OCI-LY3 (cell line): ENCODE measurements around the gene CTNS.

Experiments used
- H2AFZ ChIP-seq: fragments of 200-600, 300-600 bp; shearing (Covaris generic); 2 replicates; pipeline ENCODE4 v1.6.0; 2014; ENCODE audit warnings: antibody characterized with exemption, low read depth, low read length
- H3K27ac ChIP-seq: fragments of 200-600, 300-600 bp; sonication (generic); 2 replicates; pipeline ENCODE4 v1.5.1; 2014; ENCODE audit warnings: mild to moderate bottlenecking, low read length, moderate library complexity, mixed read lengths
- H3K27me3 ChIP-seq: fragments of 200-600, 300-600 bp; sonication (generic); 2 replicates; pipeline ENCODE4 v1.6.1; 2014; ENCODE audit warnings: low read depth, low read length, mixed read lengths
- H3K36me3 ChIP-seq: fragments of 200-600, 300-600 bp; sonication (generic); replicated peaks from 2 replicates; pipeline ENCODE3; 2014; ENCODE audit warnings: low read depth, low read length, mixed read lengths
- H3K4me1 ChIP-seq: fragments of 300-600, 200-600 bp; sonication (generic); 2 replicates; pipeline ENCODE4 v1.6.1; 2014; ENCODE audit warnings: low read length, mixed read lengths
- H3K4me2 ChIP-seq: fragments of 200-600, 300-600 bp; sonication (generic); 2 replicates; pipeline ENCODE4 v1.6.1; 2014; ENCODE audit warnings: low read length, mixed read lengths
- H3K4me3 ChIP-seq: fragments of 300-600, 200-600 bp; sonication (generic); 2 replicates; pipeline ENCODE4 v1.5.1; 2014; ENCODE audit warnings: antibody characterized with exemption, mild to moderate bottlenecking, low read length, moderate library complexity
- H3K79me2 ChIP-seq: fragments of 300-600, 200-600 bp; shearing (Covaris generic); 2 replicates; pipeline ENCODE4 v1.6.1; 2014; ENCODE audit warnings: mild to moderate bottlenecking, low read length, mixed read lengths
- H3K9ac ChIP-seq: fragments of 300-600, 200-600 bp; shearing (Covaris generic); 2 replicates; pipeline ENCODE4 v1.6.0; 2014; ENCODE audit warnings: mild to moderate bottlenecking, low read length, moderate library complexity
- H3K9me3 ChIP-seq: fragments of 200-600, 300-600 bp; shearing (Covaris generic); 2 replicates; pipeline ENCODE4 v1.6.1; 2014; ENCODE audit warnings: low read length, mixed read lengths; ENCODE audit not compliant: insufficient read depth
- H4K20me1 ChIP-seq: fragments of 200-600, 300-600 bp; sonication (generic); 2 replicates; pipeline ENCODE4 v1.6.1; 2016; ENCODE audit warnings: low read length, mixed read lengths; ENCODE audit not compliant: insufficient read depth
- CTCF ChIP-seq: fragments of 200-600, 300-600 bp; sonication (generic); IDR thresholded peaks from 2 replicates; pipeline ENCODE4 v1.5.1; 2014; ENCODE audit warnings: antibody characterized with exemption, low read length, low read depth
- EZH2phosphoT487 ChIP-seq: fragments of 200-600 bp; shearing (Covaris generic); IDR thresholded peaks from 2 replicates; pipeline ENCODE4 v1.6.1; 2018; ENCODE audit warnings: antibody characterized with exemption, mixed run types, low read depth

The CTNS gene

GRCh38 chr17:3592216-3592860, 44.2 kb upstream of the CTNS start:
- H3K4me3 ChIP-seq: no peak overlapping the region
- H4K20me1 ChIP-seq: no peaks in the 10 kb centered on the region
- no peak for TF ChIP-seq EZH2phosphoT487
- TF ChIP-seq CTCF: no peak
- H3K27me3 ChIP-seq: no peaks in the 10 kb centered on the region
- H3K79me2 ChIP-seq: no peaks in the 10 kb centered on the region
- no peak overlapping the region for H3K4me2 ChIP-seq
- H3K9me3 ChIP-seq: no peaks in the 10 kb centered on the region
- H3K4me1 ChIP-seq: no peaks in the 10 kb centered on the region
- no peak overlapping the region for H3K9ac ChIP-seq
- no peaks in the 10 kb centered on the region for H3K36me3 ChIP-seq
- no peak overlapping the region for H2AFZ ChIP-seq
- no peak overlapping the region for H3K27ac ChIP-seq

GRCh38 chr17:3593384-3593783, 43.2 kb upstream of the CTNS start:
- no peaks in the 10 kb centered on the region for H3K27me3 ChIP-seq
- H3K4me2 ChIP-seq: no peak overlapping the region
- H3K4me1 ChIP-seq: no peaks in the 10 kb centered on the region
- H3K79me2 ChIP-seq: no peaks in the 10 kb centered on the region
- H4K20me1 ChIP-seq: no peaks in the 10 kb centered on the region
- H3K9ac ChIP-seq: no peak overlapping the region
- no peak overlapping the region for H3K27ac ChIP-seq
- H3K36me3 ChIP-seq: no peaks in the 10 kb centered on the region
- H3K4me3 ChIP-seq: no peak overlapping the region
- H3K9me3 ChIP-seq: no peaks in the 10 kb centered on the region
- no peak overlapping the region for H2AFZ ChIP-seq
- TF ChIP-seq CTCF (no peak), EZH2phosphoT487 (no peak)

DNA sequence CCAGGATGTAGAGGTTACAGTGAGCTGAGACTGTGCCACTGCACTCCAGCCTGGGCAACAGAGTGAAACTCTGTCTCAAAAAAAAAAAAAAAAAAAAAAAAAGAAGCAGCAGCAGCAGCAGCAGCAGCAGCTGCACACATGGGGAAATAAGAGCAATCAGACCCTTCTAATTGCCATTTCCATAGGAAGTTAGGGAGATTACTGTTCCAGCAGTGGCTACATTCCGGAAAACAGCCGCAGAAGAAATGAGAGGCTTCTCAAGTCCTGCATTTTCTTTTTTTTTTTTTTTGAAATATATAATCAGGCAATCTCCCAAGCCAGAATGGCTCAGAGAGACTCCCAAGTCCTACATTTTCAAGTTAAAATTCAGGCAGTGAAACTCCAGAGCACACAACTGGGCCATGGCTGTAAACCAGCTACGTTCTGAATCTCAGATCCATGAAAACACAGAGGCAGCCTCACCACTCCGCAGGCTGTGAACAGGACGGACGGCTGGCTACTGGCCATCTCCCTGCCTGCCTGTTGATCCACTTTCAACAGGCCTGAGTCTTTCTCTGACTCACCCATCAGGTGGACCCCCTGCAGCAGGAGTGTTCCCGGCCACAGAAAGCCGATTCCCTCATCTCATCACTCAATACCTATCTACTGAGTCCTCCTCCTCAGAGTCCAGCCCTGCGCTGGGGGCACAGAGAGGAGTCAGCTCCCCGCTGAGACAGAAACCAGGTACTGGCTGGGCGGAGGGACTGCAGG, 42.3 kb upstream of the CTNS start:
- Histone ChIP-seq H3K9ac (no peak overlapping the region), H3K27ac (no peak overlapping the region), H3K4me1 (no peaks in the 10 kb centered on the region), H3K4me2 (no peak overlapping the region), H3K27me3 (no peaks in the 10 kb centered on the region), H2AFZ (no peak overlapping the region), H3K9me3 (no peaks in the 10 kb centered on the region), H3K36me3 (no peaks in the 10 kb centered on the region), H3K4me3 (no peak overlapping the region), H3K79me2 (no peaks in the 10 kb centered on the region), H4K20me1 (no peaks in the 10 kb centered on the region)
- no peak for TF ChIP-seq EZH2phosphoT487
- TF ChIP-seq CTCF: no peak

- no peak overlapping the region for H3K4me2 ChIP-seq
- H2AFZ ChIP-seq: no peak overlapping the region
- H3K79me2 ChIP-seq: no peaks in the 10 kb centered on the region
- H3K4me1 ChIP-seq: no peaks in the 10 kb centered on the region
- no peaks in the 10 kb centered on the region for H4K20me1 ChIP-seq
- H3K27me3 ChIP-seq: no peaks in the 10 kb centered on the region
- H3K4me3 ChIP-seq: no peak overlapping the region
- H3K27ac ChIP-seq: no peak overlapping the region
- TF ChIP-seq EZH2phosphoT487 (no peak), CTCF (no peak)
- no peaks in the 10 kb centered on the region for H3K9me3 ChIP-seq
- H3K36me3 ChIP-seq: no peaks in the 10 kb centered on the region
- no peak overlapping the region for H3K9ac ChIP-seq
Measured at GRCh38 chr17:3594976-3595375, 41.6 kb upstream of the CTNS start.
